HepG2 (cell line): ENCODE data around the gene PSMD6. TPM values are rescaled to one million over a fixed set of nuclear protein-coding genes. Genes with fewer than 3 reads are reported as not detected.

Source experiments
- ATAC-seq: fragments of 200-7000 bp; cut with Tn5 transposase; 3 replicates; pipeline ENCODE4 v1.9.1; 2020; ENCODE audit warnings: mild to moderate bottlenecking, moderate library complexity
- BruUV-seq: library from RNA; stranded (reverse); fragments of 400-500 nt; replicated peaks from 2 replicates; lab custom pipeline; 2021; lab: Mats Ljungman, UMichigan
- CTCF ChIA-PET: fragments of 300-600 bp; formaldehyde crosslinking; extraction: SDS; loops from one replicate; lab custom pipeline; 2021; ENCODE audit warnings: low total read pairs, inconsistent platforms, low intra/inter-chr PET ratio; lab: Yijun Ruan, JAX
- POLR2A ChIA-PET: fragments of 350-600 bp; sonication (Branson Sonifier 250); formaldehyde crosslinking; loops from one replicate; lab custom pipeline; 2020; ENCODE audit warnings: antibody characterized with exemption, inconsistent platforms; lab: Yijun Ruan, JAX
- DNase-seq: peaks from one replicate; pipeline ENCODE4 v3.0.0-alpha.2; 2015; ENCODE audit warnings: low spot score
- FAIRE-seq: peaks from 3 replicates; lab custom pipeline; 2011; peaks lifted over from hg19 to GRCh38; lab: Jason Lieb, UNC
- H2AFZ ChIP-seq: one replicate; pipeline ENCODE4 v1.6.1; 2011; ENCODE audit warnings: low read length, inconsistent platforms
- H3K27ac ChIP-seq: fragments of 300-600 bp; 3 replicates; pipeline ENCODE4 v1.8.0; 2011; ENCODE audit warnings: mixed run types, mild to moderate bottlenecking, mixed read lengths, low read length, inconsistent platforms; ENCODE audit not compliant: insufficient read depth; ENCODE audit errors: extremely low read length
- H3K27me3 ChIP-seq, 2 experiments: fragments of 200-600 bp in 1 of 2; 2 replicates in 1 of 2; 3 replicates in 1 of 2; pipeline versions ENCODE4 v1.6.0 to v1.8.0; 2011; ENCODE audit warnings: low read length in 2 of 2, mild to moderate bottlenecking in 2 of 2, moderate library complexity in 2 of 2, inconsistent platforms in 1 of 2; ENCODE audit not compliant: insufficient read depth in 2 of 2, control insufficient read depth in 1 of 2
- H3K36me3 ChIP-seq, 2 experiments: fragments of 200-600 bp in 1 of 2; replicated peaks in 1 of 2; 2 replicates in 1 of 2; 3 replicates in 1 of 2; pipeline versions ENCODE4 v1.5.1 to v1.8.0; 2011; ENCODE audit warnings: low read length in 2 of 2, inconsistent platforms in 1 of 2; ENCODE audit not compliant: insufficient read depth in 2 of 2, control insufficient read depth in 1 of 2
- H3K4me1 ChIP-seq: 2 replicates; pipeline ENCODE4 v1.5.1; 2012; ENCODE audit warnings: low read length, inconsistent platforms; ENCODE audit not compliant: insufficient read depth
- H3K4me2 ChIP-seq: 2 replicates; pipeline ENCODE4 v1.6.0; 2011; ENCODE audit warnings: low read depth, low read length, inconsistent platforms
- H3K4me3 ChIP-seq, 3 experiments: fragments of 200-600 bp in 1 of 3; sonication (generic), shearing (Covaris generic) in 1 of 3; replicated peaks in 1 of 3; 2 replicates each; pipeline ENCODE4 v1.5.1; 2011 to 2016; ENCODE audit warnings: low read length in 3 of 3, inconsistent platforms in 2 of 3, low read depth in 2 of 3, mild to moderate bottlenecking in 2 of 3, control low read depth in 1 of 3, mixed read lengths in 1 of 3; ENCODE audit not compliant: insufficient read depth in 1 of 3
- H3K79me2 ChIP-seq: one replicate; pipeline ENCODE4 v1.6.1; 2011; ENCODE audit warnings: low read length, inconsistent platforms; ENCODE audit not compliant: insufficient read depth
- H3K9ac ChIP-seq: 2 replicates; pipeline ENCODE4 v1.6.0; 2011; ENCODE audit warnings: mild to moderate bottlenecking, low read depth, low read length, inconsistent platforms; ENCODE audit not compliant: insufficient read depth
- H3K9me3 ChIP-seq: 2 replicates; pipeline ENCODE4 v1.5.1; 2012; ENCODE audit warnings: mild to moderate bottlenecking, low read length
- H4K20me1 ChIP-seq: 2 replicates; pipeline ENCODE4 v1.6.0; 2011; ENCODE audit warnings: inconsistent platforms, mild to moderate bottlenecking, low read length, moderate library complexity; ENCODE audit not compliant: insufficient read depth
- ARNT2 ChIP-seq: sonication (generic); formaldehyde crosslinking; IDR thresholded peaks from 2 replicates; pipeline ENCODE4 v1.8.0; 2022; ENCODE audit warnings: mild to moderate bottlenecking, low read depth, missing genetic modification reagents, moderate library complexity
- CHD4 ChIP-seq: fragments of 200-600 bp; sonication (generic); IDR thresholded peaks from 2 replicates; pipeline ENCODE4 v1.7.0; 2017; ENCODE audit warnings: mild to moderate bottlenecking, low read length, borderline replicate concordance
- HNRNPH1 ChIP-seq: fragments of 200-400 bp; formaldehyde crosslinking; optimal IDR thresholded peaks from 2 replicates; pipeline ENCODE3; 2017; ENCODE audit warnings: mild to moderate bottlenecking, low read depth, low read length
- SAP130 ChIP-seq: IDR thresholded peaks from 2 replicates; pipeline ENCODE4 v1.6.1; 2016; ENCODE audit warnings: low read depth
- SETDB1 ChIP-seq: sonication (generic); formaldehyde crosslinking; IDR thresholded peaks from 2 replicates; pipeline ENCODE4 v1.5.1; 2020; ENCODE audit warnings: missing genetic modification reagents, mild to moderate bottlenecking, borderline replicate concordance
- ZC3H13 ChIP-seq: sonication (generic); formaldehyde crosslinking; IDR thresholded peaks from 2 replicates; pipeline ENCODE4 v1.8.1; 2023; ENCODE audit warnings: mild to moderate bottlenecking, missing genetic modification reagents, moderate library complexity
- ZEB1 ChIP-seq: IDR thresholded peaks from 2 replicates; pipeline ENCODE4 v1.6.1; 2012; ENCODE audit warnings: mild to moderate bottlenecking, low read depth, inconsistent platforms; ENCODE audit not compliant: insufficient replicate concordance
- ZNF331 ChIP-seq: sonication (generic); formaldehyde crosslinking; IDR thresholded peaks from 2 replicates; pipeline ENCODE4 v1.4.0; 2020; ENCODE audit warnings: missing genetic modification reagents
- ZNF619 ChIP-seq: sonication (generic); formaldehyde crosslinking; IDR thresholded peaks from 2 replicates; pipeline ENCODE4 v1.4.0; 2020; ENCODE audit warnings: mild to moderate bottlenecking, missing genetic modification reagents
- ZNF652 ChIP-seq: IDR thresholded peaks from 2 replicates; pipeline ENCODE4 v1.6.1; 2016; ENCODE audit warnings: low read depth, borderline replicate concordance
- WGBS: methylation state at CpG from one replicate; pipeline ENCODE4 v1.1.6; 2017; ENCODE audit warnings: low lambda C conversion rate; 5-methylcytosine and 5-hydroxymethylcytosine counted together
- in situ Hi-C: cut with HindIII; loops from 2 replicates; pipeline ENCODE4 v1.10.0; 2017; ENCODE audit warnings: low pct_unique_long_range_greater_than_20kb; ENCODE audit not compliant: extremely low pct_ligation_motif_present
- intact Hi-C: fragments of 100-400 bp; cut with micrococcal nuclease; formaldehyde crosslinking; loops from one replicate; pipeline ENCODE4 v1.10.0; 2022; ENCODE audit not compliant: unreplicated experiment
- polyA plus RNA-seq, 8 experiments: library from polyadenylated mRNA; depleted of rRNA in 3 of 8; stranded (reverse) in 7 of 8; unstranded in 1 of 8; fragments of >200 nt; fragmentation: Illumina TruSeq in 4 of 8; extraction: Trizol in 4 of 8; gene quantifications; 2 replicates each; pipeline versions ENCODE4 v1.2.1 to v1.2.3, GENCODE V29; 2011 to 2016; ENCODE audit warnings: low read depth in 4 of 8, missing spikeins in 1 of 8, mixed read lengths in 1 of 8; ENCODE audit not compliant: insufficient read depth in 1 of 8
- total RNA-seq, 5 experiments: library from RNA; depleted of rRNA; stranded (reverse); fragments of >200 nt; fragmentation: Illumina TruSeq; extraction: Trizol; gene quantifications; 2 replicates each; pipeline ENCODE4 v1.2.3, GENCODE V29; 2016; ENCODE audit warnings: low read depth in 1 of 5

The PSMD6 gene
- total and polyA plus RNA-seq, 2 of the 13 experiments (the other 11 are each of a cell fraction or from before 2014, with no cell fraction given), result 36.8 to 117 TPM

DNA sequence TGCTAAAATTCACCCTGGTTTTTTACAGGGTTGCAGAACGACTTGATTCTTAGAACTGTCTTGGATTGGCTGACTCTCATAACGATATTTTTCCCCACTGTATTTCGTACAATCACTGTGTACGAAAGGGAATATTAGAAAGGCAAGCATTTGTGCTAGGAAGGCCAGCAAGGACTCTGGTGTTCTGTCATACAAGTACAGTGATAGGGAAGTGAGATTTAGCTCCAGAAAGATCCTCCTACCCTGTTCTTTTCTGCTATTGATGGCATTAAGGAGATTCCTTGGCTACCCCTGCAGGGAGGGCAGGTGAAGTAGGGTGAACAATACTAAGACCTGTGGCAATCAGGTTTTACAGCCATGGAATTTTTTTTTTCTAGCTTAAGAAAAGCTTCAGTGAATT, 57.3 kb downstream of the PSMD6 start:
- no peak overlapping the region for H2AFZ ChIP-seq
- H3K4me3 ChIP-seq, result no peak overlapping the region
- H4K20me1 ChIP-seq, result no peaks in the 10 kb centered on the region
- H3K36me3 ChIP-seq, result no peaks in the 10 kb centered on the region
- TF ChIP-seq HNRNPH1 (no peak), ZNF619 (no peak), ZNF331 (CRISPR knock-in tag) (no peak), ZNF652 (no peak), SAP130 (CRISPR knock-in tag) (no peak), ZC3H13 (no peak), ARNT2 (CRISPR knock-in tag) (no peak), CHD4 (no peak)
- H3K79me2 ChIP-seq, result peaks cover 29% of the 10 kb centered on the region
- FAIRE-seq (no peak), DNase-seq (no peak), ATAC-seq (no peak)
- no peaks in the 10 kb centered on the region for H3K9me3 ChIP-seq
- no peak overlapping the region for H3K9ac ChIP-seq
- no peaks in the 10 kb centered on the region for H3K27me3 ChIP-seq
- BruUV-seq, result no TSS peak
- 98% methylated on average over 4 of the region's 4 CpGs for WGBS
- POLR2A ChIA-PET, result no interaction called here
- intact Hi-C loops, result no loop called here
- no peak overlapping the region for H3K27ac ChIP-seq
- in situ Hi-C loops, result no loop called here
- H3K4me1 ChIP-seq, result peaks cover 44% of the 10 kb centered on the region
- no peak overlapping the region for H3K4me2 ChIP-seq
- CTCF ChIA-PET, result no interaction called here

DNA sequence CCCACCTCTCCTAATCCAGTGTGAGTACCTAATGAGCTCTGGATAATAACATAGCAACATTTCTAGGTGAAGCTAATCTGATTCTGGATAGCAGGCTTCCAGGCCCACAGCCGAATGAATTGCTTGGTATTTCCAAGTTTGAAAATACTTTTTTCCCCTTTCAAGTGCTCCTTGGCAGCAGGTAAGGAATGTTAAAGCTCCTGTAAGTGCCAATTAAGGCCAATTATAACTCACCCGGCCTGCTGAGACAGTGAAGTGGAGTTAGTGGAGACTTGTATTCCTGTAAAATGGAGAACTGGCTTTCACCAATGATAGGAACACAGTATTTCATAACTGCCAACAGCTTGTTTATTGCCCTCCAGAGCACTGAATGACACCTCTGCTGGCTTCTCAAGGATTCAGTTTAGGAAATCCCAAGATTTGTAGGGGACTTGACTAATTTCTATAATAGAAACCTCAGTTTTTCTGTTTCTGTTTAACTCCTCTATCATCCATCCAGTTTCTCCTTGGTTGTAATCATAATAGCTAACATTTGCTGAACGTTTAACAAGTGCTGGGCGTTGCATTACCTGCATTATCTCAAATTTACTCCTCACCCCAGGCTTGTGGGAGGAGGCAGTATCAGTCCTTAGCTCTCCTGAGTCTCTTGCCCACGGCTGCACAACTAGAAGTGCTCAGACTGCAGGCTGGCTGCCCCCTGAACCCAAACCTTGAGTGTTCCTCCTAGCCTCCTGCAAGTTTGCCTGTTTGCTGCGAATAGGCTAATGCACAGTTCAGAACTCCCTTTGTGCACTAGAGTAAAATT, 58.4 kb downstream of the PSMD6 start:
- DNase-seq, result no peak
- POLR2A ChIA-PET, result no interaction called here
- peaks cover 32% of the 10 kb centered on the region for H3K4me1 ChIP-seq
- H2AFZ ChIP-seq, result no peak overlapping the region
- no peak for ATAC-seq
- no peaks in the 10 kb centered on the region for H4K20me1 ChIP-seq
- no peaks in the 10 kb centered on the region for H3K36me3 ChIP-seq
- H3K27ac ChIP-seq, result no peak overlapping the region
- peaks cover 21% of the 10 kb centered on the region for H3K79me2 ChIP-seq
- H3K9ac ChIP-seq, result no peak overlapping the region
- in situ Hi-C loops, result loop anchor here (5.0 kb wide), 1 partner anchor 32 kb away; no protein-coding TSS in a partner anchor
- no peak for FAIRE-seq
- CTCF ChIA-PET, result no interaction called here
- H3K4me2 ChIP-seq, result no peak overlapping the region
- H3K27me3 ChIP-seq, result no peaks in the 10 kb centered on the region
- intact Hi-C loops, result loop anchor here (5.0 kb wide), 2 partner anchors 53 to 57 kb away; partner anchors contain the start of genes PSMD6 and SCAANT1
- BruUV-seq, result no TSS peak
- whole genome bisulfite sequencing, result 93% methylated on average over 6 of the region's 6 CpGs
- no peaks in the 10 kb centered on the region for H3K9me3 ChIP-seq
- H3K4me3 ChIP-seq, result no peak overlapping the region
- TF ChIP-seq SETDB1, result no peak
- no peak for TF ChIP-seq ZEB1
